HCT116 (cell line): ENCODE results near the gene PIK3CB. TPM values are rescaled to one million over a fixed set of nuclear protein-coding genes. Genes with fewer than 3 reads are reported as not detected.

Experiments
- ATAC-seq: fragments of 200-7000 bp; cut with Tn5 transposase; 2 replicates; pipeline ENCODE4 v1.9.1; 2020; ENCODE audit warnings: mild to moderate bottlenecking, moderate library complexity
- BruUV-seq: library from RNA; stranded (reverse); fragments of 400-500 nt; replicated peaks from 2 replicates; lab custom pipeline; 2021; lab: Mats Ljungman, UMichigan
- CTCF ChIA-PET: fragments of 300-600 bp; sonication (Branson Sonifier 250); formaldehyde crosslinking; loops from one replicate; lab custom pipeline; 2021; ENCODE audit warnings: antibody characterized with exemption; lab: Charles Lee
- POLR2A ChIA-PET: fragments of 300-600, 350-600 bp; sonication (Branson Sonifier 250); formaldehyde crosslinking; loops from one replicate; lab custom pipeline; 2021; ENCODE audit warnings: antibody characterized with exemption; lab: Charles Lee
- RAD21 ChIA-PET, 2 experiments: fragments of 300-600 bp; sonication (Branson Sonifier 250); formaldehyde crosslinking; loops; one replicate each; lab custom pipeline; 2023; ENCODE audit warnings: low total read pairs in 2 of 2; ENCODE audit not compliant: uncharacterized antibody in 2 of 2, unreplicated experiment in 2 of 2, low non-redundant PET in 1 of 2; lab: Charles Lee
- DNase-seq: peaks from one replicate; pipeline ENCODE4 v3.0.0-alpha.2; 2010; ENCODE audit warnings: low read depth, low spot score
- H2AFZ ChIP-seq: fragments of 200-600 bp; shearing (Covaris generic), sonication (generic); 2 replicates; pipeline ENCODE4 v1.6.1; 2017; ENCODE audit warnings: low read depth, mixed run types, mixed read lengths, antibody characterized with exemption, low read length; ENCODE audit not compliant: poor library complexity, severe bottlenecking
- H3K27ac ChIP-seq: 2 replicates; pipeline ENCODE4 v1.5.1; 2012; ENCODE audit warnings: low read depth, low read length
- H3K27me3 ChIP-seq: fragments of 200-600 bp; sonication (generic); 2 replicates; pipeline ENCODE4 v1.6.1; 2016; ENCODE audit warnings: mixed run types, low read length, mixed read lengths; ENCODE audit not compliant: insufficient read depth
- H3K36me3 ChIP-seq, 2 experiments: fragments of 200-500 bp in 1 of 2; fragments of 200-600 bp in 1 of 2; sonication (Bioruptor generic) in 1 of 2; sonication (generic) in 1 of 2; 2 replicates each; pipeline versions ENCODE4 v1.5.1 to v1.6.1; 2014 to 2016; ENCODE audit warnings: low read length in 2 of 2, inconsistent platforms in 1 of 2, mixed read lengths in 1 of 2, mixed run types in 1 of 2; ENCODE audit not compliant: insufficient read depth in 2 of 2, control insufficient read depth in 1 of 2
- H3K4me1 ChIP-seq, 2 experiments: fragments of 200-600 bp in 1 of 2; sonication (generic) in 1 of 2; 2 replicates each; pipeline versions ENCODE4 v1.5.1 to v1.6.1; 2012 to 2017; ENCODE audit warnings: low read length in 2 of 2, inconsistent platforms in 1 of 2, mild to moderate bottlenecking in 1 of 2, mixed read lengths in 1 of 2, mixed run types in 1 of 2, moderate library complexity in 1 of 2; ENCODE audit not compliant: insufficient read depth in 2 of 2, control insufficient read depth in 1 of 2
- H3K4me2 ChIP-seq: fragments of 200-600 bp; sonication (generic); 2 replicates; pipeline ENCODE4 v1.6.1; 2017; ENCODE audit warnings: mixed run types, low read length, mixed read lengths
- H3K4me3 ChIP-seq, 2 experiments: fragments of 200-600 bp in 1 of 2; sonication (generic) in 1 of 2; replicated peaks in 1 of 2; 2 replicates each; pipeline ENCODE4 v1.5.1; 2011 to 2016; ENCODE audit warnings: low read length in 2 of 2, control low read depth in 1 of 2, low read depth in 1 of 2, mild to moderate bottlenecking in 1 of 2, mixed read lengths in 1 of 2, mixed run types in 1 of 2
- H3K79me2 ChIP-seq: fragments of 200-600 bp; sonication (generic); 2 replicates; pipeline ENCODE4 v1.6.1; 2017; ENCODE audit warnings: mild to moderate bottlenecking, mixed run types, low read length, moderate library complexity, mixed read lengths; ENCODE audit not compliant: insufficient read depth
- H3K9ac ChIP-seq: fragments of 200-600 bp; sonication (generic); 2 replicates; pipeline ENCODE4 v1.6.1; 2016; ENCODE audit warnings: low read length, mixed read lengths
- H3K9me2 ChIP-seq: fragments of 200-600 bp; sonication (generic), shearing (Covaris generic); 2 replicates; pipeline ENCODE4 v1.6.1; 2017; ENCODE audit warnings: mixed run types, mild to moderate bottlenecking, moderate library complexity; ENCODE audit not compliant: insufficient read depth
- H3K9me3 ChIP-seq, 2 experiments: fragments of 200-500 bp in 1 of 2; fragments of 200-600 bp in 1 of 2; sonication (Bioruptor generic) in 1 of 2; sonication (generic) in 1 of 2; 2 replicates each; pipeline ENCODE4 v1.6.1; 2014 to 2017; ENCODE audit warnings: low read length in 2 of 2, mixed read lengths in 2 of 2, inconsistent platforms in 1 of 2, low read depth in 1 of 2, mild to moderate bottlenecking in 1 of 2, mixed run types in 1 of 2, moderate library complexity in 1 of 2; ENCODE audit not compliant: control insufficient read depth in 1 of 2, insufficient read depth in 1 of 2
- H4K20me1 ChIP-seq: fragments of 200-600 bp; sonication (generic), shearing (Covaris generic); 2 replicates; pipeline ENCODE4 v1.6.1; 2017; ENCODE audit warnings: mixed run types, mild to moderate bottlenecking, moderate library complexity; ENCODE audit not compliant: insufficient read depth
- CEBPB ChIP-seq: IDR thresholded peaks from 2 replicates; pipeline ENCODE4 v1.6.1; 2012; ENCODE audit warnings: low read depth
- CTCF ChIP-seq, 3 experiments: fragments of 200-600 bp in 1 of 3; sonication (generic) in 1 of 3; IDR thresholded peaks in 2 of 3; conservative IDR thresholded peaks in 1 of 3; 2 replicates each; pipeline ENCODE4 v1.5.1; 2012 to 2017; ENCODE audit warnings: low read depth in 2 of 3, low read length in 2 of 3, antibody characterized with exemption in 1 of 3, borderline replicate concordance in 1 of 3, control low read depth in 1 of 3, mild to moderate bottlenecking in 1 of 3, mixed read lengths in 1 of 3, mixed run types in 1 of 3, moderate library complexity in 1 of 3; ENCODE audit not compliant: insufficient read depth in 1 of 3
- EZH2 ChIP-seq: fragments of 200-600 bp; sonication (generic); IDR thresholded peaks from 2 replicates; pipeline ENCODE4 v1.6.1; 2017; ENCODE audit warnings: antibody characterized with exemption, mixed run types
- EZH2phosphoT487 ChIP-seq: fragments of 200-600 bp; IDR thresholded peaks from 2 replicates; pipeline ENCODE4 v1.6.1; 2018; ENCODE audit warnings: antibody characterized with exemption, borderline replicate concordance
- JUND ChIP-seq: IDR thresholded peaks from 2 replicates; pipeline ENCODE4 v1.6.1; 2012
- SIN3A ChIP-seq: IDR thresholded peaks from 2 replicates; pipeline ENCODE4 v1.6.1; 2012; ENCODE audit warnings: low read depth
- SRF ChIP-seq: IDR thresholded peaks from 2 replicates; pipeline ENCODE4 v1.6.1; 2012; ENCODE audit warnings: low read depth
- ZFX ChIP-seq: fragments of 450-650 bp; IDR thresholded peaks from 2 replicates; pipeline ENCODE4 v1.6.1; 2017
- ZNF274 ChIP-seq: fragments of 200-500 bp; sonication (Bioruptor generic); IDR thresholded peaks from 2 replicates; pipeline ENCODE4 v1.6.1; 2014; ENCODE audit warnings: mild to moderate bottlenecking, low read depth, low read length, inconsistent platforms
- intact Hi-C: fragments of 100-400 bp; cut with micrococcal nuclease; formaldehyde crosslinking; loops from 2 replicates; pipeline ENCODE4 v1.10.0; 2022
- total RNA-seq: library from RNA; stranded (reverse); gene quantifications from one replicate; pipeline ENCODE4 v1.2.1, GENCODE V29; 2021; ENCODE audit not compliant: unreplicated experiment
- TF ChIP-seq, protein P1 (sequence below): IDR thresholded peaks from 2 replicates; pipeline ENCODE4 v1.6.1; 2012

PIK3CB gene
- total RNA-seq, 1 experiment from 2014 or later, result 44.3 TPM

- TF ChIP-seq CTCF (IDR thresholded peaks at IDR 0.05 in 2 of 3, conservative IDR thresholded peaks at IDR 0.05 in 1 of 3; ENCODE audit: borderline replicate concordance in 1 of 3, insufficient read depth in 1 of 3, low read depth in 2 of 3, low read length in 2 of 3) (no peak; a peak in 1 of 6 replicates), CEBPB (no peak), EZH2phosphoT487 (no peak), JUND (no peak), SIN3A (peak; percentile 60)
- TF ChIP-seq, protein P1, sequence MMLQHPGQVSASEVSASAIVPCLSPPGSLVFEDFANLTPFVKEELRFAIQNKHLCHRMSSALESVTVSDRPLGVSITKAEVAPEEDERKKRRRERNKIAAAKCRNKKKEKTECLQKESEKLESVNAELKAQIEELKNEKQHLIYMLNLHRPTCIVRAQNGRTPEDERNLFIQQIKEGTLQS, result no peak
- TF ChIP-seq, all 23 proteins: peak for 8
Observed at GRCh38 chr3:138834596-138835396, at the start of gene PIK3CB (continued).

DNA sequence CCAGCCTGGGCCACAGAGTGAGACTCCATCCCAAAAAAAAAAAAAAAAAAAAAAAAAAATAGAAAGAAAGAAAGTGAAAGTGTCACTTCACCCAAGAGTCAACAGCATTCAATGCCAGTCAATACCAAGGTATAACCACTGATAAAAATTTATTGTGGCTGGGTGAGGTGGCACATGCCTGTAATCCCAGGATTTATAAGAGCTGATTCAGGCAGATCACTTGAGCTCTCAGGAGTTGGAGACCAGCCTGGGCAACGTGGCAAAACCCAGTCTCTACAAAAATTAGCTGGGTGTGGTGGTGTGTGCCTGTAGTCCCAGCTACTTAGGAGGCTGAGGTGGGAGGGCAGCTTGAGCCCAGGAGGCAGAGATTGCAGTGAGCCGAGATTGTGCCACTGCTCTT, 46.5 kb upstream of the PIK3CB start:
- Histone ChIP-seq H3K9me2 (no peaks in the 10 kb centered on the region), H3K4me3 (no peak overlapping the region), H4K20me1 (no peaks in the 10 kb centered on the region), H3K27ac (no peak overlapping the region), H3K79me2 (no peaks in the 10 kb centered on the region), H3K27me3 (no peaks in the 10 kb centered on the region), H3K4me2 (no peak overlapping the region), H2AFZ (no peak overlapping the region), H3K36me3 (no peaks in the 10 kb centered on the region), H3K9ac (no peak overlapping the region), H3K4me1 (no peaks in the 10 kb centered on the region), H3K9me3 (no peaks in the 10 kb centered on the region)
- ATAC-seq (no peak), DNase-seq (no peak)
- no TSS peak for BruUV-seq
- CTCF ChIA-PET, result interaction anchor here (1.3 kb wide), 1 partner anchor 34 kb away, joined by 5 read pairs; no protein-coding TSS in a partner anchor
- intact Hi-C loops, result no loop called here
- POLR2A ChIA-PET, result interaction anchor here (0.6 kb wide), 1 partner anchor 10 kb away, joined by 3 read pairs; no protein-coding TSS in a partner anchor
- RAD21 ChIA-PET, result interaction anchor here in 1 of 2 experiments (0.6 kb wide), 1 partner anchor 545 kb away, joined by 4 read pairs; no protein-coding TSS in a partner anchor
- TF ChIP-seq SRF, result no peak
- TF ChIP-seq ZFX, result no peak
- TF ChIP-seq EZH2, result no peak
- no peak for TF ChIP-seq ZNF274
